Panc1 (cell line): Measurements from ENCODE around the gene PDS5B. TPM values are rescaled to one million over a fixed set of nuclear protein-coding genes. Genes with fewer than 3 reads are reported as not detected.

ENCODE experiments used
- ATAC-seq: fragments of 200-7000 bp; cut with Tn5 transposase; 2 replicates; pipeline ENCODE4 v1.9.1; 2020; ENCODE audit warnings: mild to moderate bottlenecking, moderate library complexity
- BruUV-seq: library from RNA; stranded (reverse); fragments of 400-500 nt; replicated peaks from 2 replicates; lab custom pipeline; 2021; lab: Mats Ljungman, UMichigan
- CTCF ChIA-PET: fragments of 300-600 bp; sonication (Branson Sonifier 250); formaldehyde crosslinking; loops from one replicate; lab custom pipeline; 2022; ENCODE audit warnings: antibody characterized with exemption; lab: Charles Lee
- POLR2A ChIA-PET: fragments of 300-600 bp; sonication (Branson Sonifier 250); formaldehyde crosslinking; loops from one replicate; lab custom pipeline; 2022; ENCODE audit warnings: antibody characterized with exemption; lab: Charles Lee
- DNase-seq: peaks from one replicate; pipeline ENCODE4 v3.0.0-alpha.2; 2010; ENCODE audit warnings: low read depth, low spot score
- H3K27ac ChIP-seq: 2 replicates; pipeline ENCODE4 v1.5.1; 2011; ENCODE audit warnings: mild to moderate bottlenecking, low read length, inconsistent platforms
- H3K27me3 ChIP-seq: fragments of 200-500 bp; sonication (Bioruptor generic); 2 replicates; pipeline ENCODE4 v1.6.0; 2014; ENCODE audit warnings: low read length, inconsistent platforms; ENCODE audit not compliant: control insufficient read depth, insufficient read depth
- H3K36me3 ChIP-seq: fragments of 200-500 bp; sonication (Bioruptor generic); 2 replicates; pipeline ENCODE4 v1.5.1; 2014; ENCODE audit warnings: inconsistent platforms, mild to moderate bottlenecking, low read length, moderate library complexity; ENCODE audit not compliant: control insufficient read depth, insufficient read depth
- H3K4me1 ChIP-seq: 2 replicates; pipeline ENCODE4 v1.5.1; 2011; ENCODE audit warnings: inconsistent platforms, mild to moderate bottlenecking, low read length, moderate library complexity; ENCODE audit not compliant: control insufficient read depth, insufficient read depth
- H3K4me3 ChIP-seq, 2 experiments: 2 replicates each; pipeline ENCODE4 v1.5.1; 2011 to 2012; ENCODE audit warnings: low read depth in 2 of 2, low read length in 2 of 2, mild to moderate bottlenecking in 2 of 2, inconsistent platforms in 1 of 2, moderate library complexity in 1 of 2
- H3K9me3 ChIP-seq: fragments of 200-500 bp; sonication (Bioruptor generic); 2 replicates; pipeline ENCODE4 v1.5.1; 2014; ENCODE audit warnings: low read depth, mild to moderate bottlenecking, inconsistent platforms, low read length, moderate library complexity; ENCODE audit not compliant: control insufficient read depth, insufficient read depth
- POLR2AphosphoS5 ChIP-seq: IDR thresholded peaks from 2 replicates; pipeline ENCODE4 v1.6.1; 2012; ENCODE audit warnings: mild to moderate bottlenecking, low read depth, low read length, moderate library complexity
- SIN3A ChIP-seq: IDR thresholded peaks from 2 replicates; pipeline ENCODE4 v1.6.1; 2012; ENCODE audit warnings: low read depth, mild to moderate bottlenecking, low read length, moderate library complexity, borderline replicate concordance; ENCODE audit not compliant: insufficient read depth
- TCF7L2 ChIP-seq: IDR thresholded peaks from 2 replicates; pipeline ENCODE4 v1.6.1; 2011; ENCODE audit warnings: mild to moderate bottlenecking, low read depth, low read length, inconsistent platforms
- in situ Hi-C: cut with HindIII; loops from 2 replicates; pipeline ENCODE4 v1.10.0; 2016; ENCODE audit warnings: low sequenced_read_pairs, low pct_unique_long_range_greater_than_20kb
- intact Hi-C: fragments of 100-400 bp; cut with micrococcal nuclease; formaldehyde crosslinking; loops from one replicate; pipeline ENCODE4 v1.10.0; 2022; ENCODE audit not compliant: unreplicated experiment
- total RNA-seq: library from RNA; stranded (reverse); gene quantifications from one replicate; pipeline ENCODE4 v1.2.1, GENCODE V29; 2021; ENCODE audit not compliant: unreplicated experiment
- TF ChIP-seq, protein P1 (sequence below): fragments of 450-650 bp; IDR thresholded peaks from 2 replicates; pipeline ENCODE4 v1.5.1; 2017; ENCODE audit warnings: mild to moderate bottlenecking
- TF ChIP-seq, protein P2 (sequence below), 2 experiments: IDR thresholded peaks; 2 replicates each; pipeline ENCODE4 v1.6.1; 2011 to 2012; ENCODE audit warnings: low read depth in 2 of 2, control low read depth in 1 of 2, low read length in 1 of 2, mild to moderate bottlenecking in 1 of 2, moderate library complexity in 1 of 2; ENCODE audit not compliant: insufficient read depth in 1 of 2

The PDS5B gene
- total RNA-seq, 1 experiment from 2014 or later, result 33.9 TPM

DNA sequence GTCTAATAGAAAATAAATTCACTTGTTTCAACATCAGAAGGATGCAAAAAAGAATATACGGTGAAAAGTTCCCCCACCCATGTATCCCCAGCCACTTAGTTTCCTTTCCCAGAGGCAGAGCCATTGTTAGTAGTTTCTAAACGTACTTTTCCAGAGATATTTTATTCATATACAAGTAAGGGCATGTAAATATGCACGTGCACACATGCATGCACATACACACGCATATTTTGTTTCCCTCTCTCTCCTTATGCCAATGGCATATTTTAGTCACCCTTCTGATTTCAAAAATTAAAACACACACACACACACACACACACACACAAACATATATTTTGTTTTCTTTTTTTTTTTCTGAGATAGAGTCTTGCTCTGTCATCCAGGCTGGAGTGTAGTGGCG lies 147.4 kb downstream of the PDS5B start:
- Histone ChIP-seq H3K36me3 (no peaks in the 10 kb centered on the region), H3K9me3 (no peaks in the 10 kb centered on the region), H3K4me3 (no peak overlapping the region), H3K27me3 (no peaks in the 10 kb centered on the region), H3K27ac (no peak overlapping the region), H3K4me1 (no peaks in the 10 kb centered on the region)
- no TSS peak for BruUV-seq
- TF ChIP-seq, protein P1, sequence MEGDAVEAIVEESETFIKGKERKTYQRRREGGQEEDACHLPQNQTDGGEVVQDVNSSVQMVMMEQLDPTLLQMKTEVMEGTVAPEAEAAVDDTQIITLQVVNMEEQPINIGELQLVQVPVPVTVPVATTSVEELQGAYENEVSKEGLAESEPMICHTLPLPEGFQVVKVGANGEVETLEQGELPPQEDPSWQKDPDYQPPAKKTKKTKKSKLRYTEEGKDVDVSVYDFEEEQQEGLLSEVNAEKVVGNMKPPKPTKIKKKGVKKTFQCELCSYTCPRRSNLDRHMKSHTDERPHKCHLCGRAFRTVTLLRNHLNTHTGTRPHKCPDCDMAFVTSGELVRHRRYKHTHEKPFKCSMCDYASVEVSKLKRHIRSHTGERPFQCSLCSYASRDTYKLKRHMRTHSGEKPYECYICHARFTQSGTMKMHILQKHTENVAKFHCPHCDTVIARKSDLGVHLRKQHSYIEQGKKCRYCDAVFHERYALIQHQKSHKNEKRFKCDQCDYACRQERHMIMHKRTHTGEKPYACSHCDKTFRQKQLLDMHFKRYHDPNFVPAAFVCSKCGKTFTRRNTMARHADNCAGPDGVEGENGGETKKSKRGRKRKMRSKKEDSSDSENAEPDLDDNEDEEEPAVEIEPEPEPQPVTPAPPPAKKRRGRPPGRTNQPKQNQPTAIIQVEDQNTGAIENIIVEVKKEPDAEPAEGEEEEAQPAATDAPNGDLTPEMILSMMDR, result no peak
- TF ChIP-seq, protein P2, sequence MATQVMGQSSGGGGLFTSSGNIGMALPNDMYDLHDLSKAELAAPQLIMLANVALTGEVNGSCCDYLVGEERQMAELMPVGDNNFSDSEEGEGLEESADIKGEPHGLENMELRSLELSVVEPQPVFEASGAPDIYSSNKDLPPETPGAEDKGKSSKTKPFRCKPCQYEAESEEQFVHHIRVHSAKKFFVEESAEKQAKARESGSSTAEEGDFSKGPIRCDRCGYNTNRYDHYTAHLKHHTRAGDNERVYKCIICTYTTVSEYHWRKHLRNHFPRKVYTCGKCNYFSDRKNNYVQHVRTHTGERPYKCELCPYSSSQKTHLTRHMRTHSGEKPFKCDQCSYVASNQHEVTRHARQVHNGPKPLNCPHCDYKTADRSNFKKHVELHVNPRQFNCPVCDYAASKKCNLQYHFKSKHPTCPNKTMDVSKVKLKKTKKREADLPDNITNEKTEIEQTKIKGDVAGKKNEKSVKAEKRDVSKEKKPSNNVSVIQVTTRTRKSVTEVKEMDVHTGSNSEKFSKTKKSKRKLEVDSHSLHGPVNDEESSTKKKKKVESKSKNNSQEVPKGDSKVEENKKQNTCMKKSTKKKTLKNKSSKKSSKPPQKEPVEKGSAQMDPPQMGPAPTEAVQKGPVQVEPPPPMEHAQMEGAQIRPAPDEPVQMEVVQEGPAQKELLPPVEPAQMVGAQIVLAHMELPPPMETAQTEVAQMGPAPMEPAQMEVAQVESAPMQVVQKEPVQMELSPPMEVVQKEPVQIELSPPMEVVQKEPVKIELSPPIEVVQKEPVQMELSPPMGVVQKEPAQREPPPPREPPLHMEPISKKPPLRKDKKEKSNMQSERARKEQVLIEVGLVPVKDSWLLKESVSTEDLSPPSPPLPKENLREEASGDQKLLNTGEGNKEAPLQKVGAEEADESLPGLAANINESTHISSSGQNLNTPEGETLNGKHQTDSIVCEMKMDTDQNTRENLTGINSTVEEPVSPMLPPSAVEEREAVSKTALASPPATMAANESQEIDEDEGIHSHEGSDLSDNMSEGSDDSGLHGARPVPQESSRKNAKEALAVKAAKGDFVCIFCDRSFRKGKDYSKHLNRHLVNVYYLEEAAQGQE (IDR thresholded peaks at IDR 0.05; ENCODE audit: insufficient read depth in 1 of 2, low read depth in 2 of 2, low read length in 1 of 2), result no peak
- TF ChIP-seq SIN3A (no peak), TCF7L2 (no peak), POLR2AphosphoS5 (no peak)
- POLR2A ChIA-PET, result no interaction called here
- DNase-seq (no peak), ATAC-seq (no peak)
- CTCF ChIA-PET, result no interaction called here
- in situ Hi-C loops, result no loop called here
- intact Hi-C loops, result no loop called here

DNA sequence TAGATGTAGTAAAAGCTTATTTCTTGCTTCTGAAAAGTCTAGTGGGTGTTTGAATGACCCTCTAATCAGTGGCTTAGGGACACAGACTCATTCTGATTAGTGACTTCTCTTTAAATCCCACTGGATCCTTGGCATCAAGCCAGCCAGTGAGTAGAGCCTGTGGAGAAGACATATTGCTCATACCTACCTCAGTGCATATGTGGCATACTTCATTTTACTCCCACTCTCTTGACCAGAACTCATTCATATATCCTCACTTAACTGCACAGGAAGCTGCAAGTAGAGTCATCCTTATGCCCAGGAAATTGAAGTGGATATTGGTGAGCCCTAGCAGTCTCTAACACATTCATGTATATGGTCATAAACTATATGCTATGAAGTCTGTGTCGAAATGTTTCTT lies 148.3 kb downstream of the PDS5B start:
- in situ Hi-C loops (no loop called here), intact Hi-C loops (no loop called here)
- Histone ChIP-seq H3K4me1 (no peaks in the 10 kb centered on the region), H3K4me3 (no peak overlapping the region), H3K27ac (no peak overlapping the region), H3K9me3 (no peaks in the 10 kb centered on the region), H3K36me3 (no peaks in the 10 kb centered on the region), H3K27me3 (no peaks in the 10 kb centered on the region)
- ChIA-PET CTCF (no interaction called here), POLR2A (no interaction called here)
- no peak; the same call in 1 of the 2 replicates for ATAC-seq
- no TSS peak for BruUV-seq
- TF ChIP-seq, protein P2 (IDR thresholded peaks at IDR 0.05; ENCODE audit: insufficient read depth in 1 of 2, low read depth in 2 of 2, low read length in 1 of 2), result no peak
- TF ChIP-seq, protein P1, result no peak
- TF ChIP-seq TCF7L2 (no peak), SIN3A (no peak), POLR2AphosphoS5 (no peak)
- DNase-seq, result no peak
